Thyroid gland (tissue), 4 donors: ENCODE results near the gene ARTN.

ENCODE experiments used
- CTCF ChIP-seq, 6 experiments: fragments of 200-600 bp in 3 of 6; fragments of 450-650 bp in 3 of 6; sonication (generic) in 3 of 6; IDR thresholded peaks; one replicate each; pipeline ENCODE4 v1.5.1; 2016 to 2019; ENCODE audit warnings: antibody characterized with exemption in 6 of 6, mild to moderate bottlenecking in 2 of 6, inconsistent platforms in 1 of 6, moderate library complexity in 1 of 6
- POLR2A ChIP-seq, 2 donors: fragments of 450-650 bp; IDR thresholded peaks; one replicate each; pipeline ENCODE4 v1.6.1; 2017; ENCODE audit warnings: antibody characterized with exemption in 2 of 2, mild to moderate bottlenecking in 2 of 2, moderate library complexity in 1 of 2

GRCh38 chr1:43938383-43938782, 4.8 kb downstream of the ARTN start:
- TF ChIP-seq CTCF (IDR thresholded peaks at IDR 0.05) (no peak), POLR2A (IDR thresholded peaks at IDR 0.05) (no peak)
